Fibroblast of villous mesenchyme (primary cell): ENCODE data around the gene GNAI3. TPM values are rescaled to one million over a fixed set of nuclear protein-coding genes. Genes with fewer than 3 reads are reported as not detected.
A peak's percentile ranks its signal among the peaks of the same experiment; 100 is the strongest.

ENCODE experiments used
- DNase-seq: peaks from one replicate; pipeline ENCODE4 v3.0.0-alpha.2; 2010; ENCODE audit warnings: low read depth
- H3K4me3 ChIP-seq: 2 replicates; pipeline ENCODE4 v1.5.1; 2011; ENCODE audit warnings: low read depth, mild to moderate bottlenecking, low read length
- CTCF ChIP-seq: IDR thresholded peaks from 2 replicates; pipeline ENCODE4 v1.5.1; 2012; ENCODE audit warnings: low read depth, mild to moderate bottlenecking, low read length; ENCODE audit not compliant: insufficient read depth
- total RNA-seq: library from RNA; depleted of rRNA; stranded (reverse); fragments of >200 nt; gene quantifications from 2 replicates; pipeline ENCODE4 v1.2.3, GENCODE V29; 2012

GNAI3 gene
- total RNA-seq, 1 donor, result 17.3 TPM

GRCh38 chr1:109565241-109565640 lies 16.8 kb downstream of the GNAI3 start:
- TF ChIP-seq CTCF, result no peak
- peak; percentile 37 for DNase-seq

GRCh38 chr1:109566982-109567381 lies 18.6 kb downstream of the GNAI3 start:
- no peak for DNase-seq
- no peak overlapping the region for H3K4me3 ChIP-seq
- TF ChIP-seq CTCF, result no peak

More at GRCh38 chr1:109565241-109565640, 16.8 kb downstream of the GNAI3 start:
- no peak overlapping the region for H3K4me3 ChIP-seq

GRCh38 chr1:109567877-109568672 lies 19.7 kb downstream of the GNAI3 start:
- DNase-seq, result no peak
- H3K4me3 ChIP-seq, result no peak overlapping the region
- no peak for TF ChIP-seq CTCF

- DNase-seq, result no peak
- TF ChIP-seq CTCF, result no peak
- no peak overlapping the region for H3K4me3 ChIP-seq
These were observed 20.9 kb downstream of the GNAI3 start for GRCh38 chr1:109569323-109569722.

- no peak for TF ChIP-seq CTCF
- H3K4me3 ChIP-seq, result no peak overlapping the region
- DNase-seq, result peak; percentile 81
These were observed 22.0 kb downstream of the GNAI3 start for GRCh38 chr1:109570414-109570813.

- H3K4me3 ChIP-seq, result no peak overlapping the region
- DNase-seq, result no peak
- TF ChIP-seq CTCF, result no peak
These were observed 25.4 kb downstream of the GNAI3 start for GRCh38 chr1:109573785-109574184.
